ENCODE data around the gene ARL16. TPM values are rescaled to one million over a fixed set of nuclear protein-coding genes. Genes with fewer than 3 reads are reported as not detected.
A peak's percentile ranks its signal among the peaks of the same experiment; 100 is the strongest.

Gene ARL16
- total RNA-seq, 1 experiment from 2014 or later, result 52.7 TPM

DNA sequence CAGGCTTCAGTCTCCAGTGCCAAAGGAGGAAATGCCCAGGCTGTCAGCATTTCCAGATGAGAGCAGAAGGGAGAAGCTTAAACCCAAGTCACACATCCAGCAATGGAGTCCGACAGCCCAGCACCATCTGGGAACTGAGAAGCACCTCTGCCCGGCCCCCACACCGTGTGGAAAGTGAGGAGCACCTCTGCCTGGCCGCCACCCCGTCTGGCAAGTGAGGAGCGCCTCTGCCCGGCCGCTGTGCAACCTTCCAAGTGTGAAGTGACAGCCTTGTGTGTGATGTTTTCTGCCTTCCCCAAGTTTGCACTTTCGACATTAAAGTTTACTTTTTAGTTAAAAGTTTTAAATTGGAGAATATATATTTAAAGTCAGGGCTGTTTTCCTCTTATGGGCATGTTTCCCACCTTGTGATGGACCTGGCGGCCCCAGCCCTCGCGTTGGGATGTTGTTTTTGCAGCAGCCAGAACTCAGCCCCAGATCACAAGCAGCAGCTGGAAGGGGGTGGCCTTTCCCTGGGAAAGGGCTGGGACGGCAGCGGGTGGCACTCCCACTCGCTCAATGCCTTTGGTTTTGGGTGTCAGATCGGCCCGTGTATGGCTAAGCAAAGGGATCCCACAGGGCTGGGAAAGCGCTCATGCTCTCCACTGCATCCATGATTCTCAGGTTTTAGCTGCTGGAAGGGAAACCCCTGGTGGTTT is 9.9 kb downstream of the ARL16 start:
- in situ Hi-C loops (cut with HindIII; ENCODE audit: low pct_unique_long_range_greater_than_20kb, low sequenced_read_pairs) (no loop called here), intact Hi-C loops (cut with micrococcal nuclease; ENCODE audit: unreplicated experiment) (no loop called here)
- ChIA-PET POLR2A (no interaction called here), CTCF (no interaction called here)
- ATAC-seq (no peak), DNase-seq (ENCODE audit: low read depth, low spot score) (no peak)
- no peak for TF ChIP-seq REST (IDR thresholded peaks at IDR 0.05; ENCODE audit: insufficient read depth in 1 of 2, low read depth in 2 of 2, low read length in 1 of 2)
- 0 out of 2 replicates have a peak, but pooled peaks have one; percentile 39 for TF ChIP-seq POLR2AphosphoS5 (IDR thresholded peaks at IDR 0.05; ENCODE audit: low read depth, low read length)
- Histone ChIP-seq H3K27ac (ENCODE audit: low read length) (no peak overlapping the region), H3K36me3 (ENCODE audit: control insufficient read depth, insufficient read depth, low read length) (peaks cover 4% of the 10 kb centered on the region), H3K4me3 (ENCODE audit: low read depth in 2 of 2, low read length in 2 of 2) (no peak overlapping the region), H3K27me3 (ENCODE audit: control insufficient read depth, insufficient read depth, low read length) (no peaks in the 10 kb centered on the region), H3K4me1 (ENCODE audit: control insufficient read depth, insufficient read depth, low read length) (peaks cover 4% of the 10 kb centered on the region; the same call in 1 of the 2 replicates), H3K9me3 (ENCODE audit: control insufficient read depth, insufficient read depth, low read depth, low read length) (no peaks in the 10 kb centered on the region)
- BruUV-seq (replicated peaks), result no TSS peak

- in situ Hi-C loops (cut with HindIII; ENCODE audit: low pct_unique_long_range_greater_than_20kb, low sequenced_read_pairs), result no loop called here
- TF ChIP-seq CTCF (IDR thresholded peaks at IDR 0.05) (no peak), POLR2AphosphoS5 (IDR thresholded peaks at IDR 0.05; ENCODE audit: low read depth, low read length) (no peak), SIN3A (IDR thresholded peaks at IDR 0.05; ENCODE audit: borderline replicate concordance, insufficient read depth, low read depth, low read length) (no peak), REST (IDR thresholded peaks at IDR 0.05; ENCODE audit: insufficient read depth in 1 of 2, low read depth in 2 of 2, low read length in 1 of 2) (no peak), TCF7L2 (IDR thresholded peaks at IDR 0.05; ENCODE audit: low read depth, low read length) (no peak)
- H3K36me3 ChIP-seq (ENCODE audit: control insufficient read depth, insufficient read depth, low read length), result peaks cover 4% of the 10 kb centered on the region
Observed at GRCh38 chr17:81672954-81673353, 10.6 kb downstream of the ARL16 start.

More at GRCh38 chr17:81672954-81673353, 10.6 kb downstream of the ARL16 start:
- POLR2A ChIA-PET, result no interaction called here
- ATAC-seq, result no peak
- Histone ChIP-seq H3K4me3 (ENCODE audit: low read depth in 2 of 2, low read length in 2 of 2) (no peak overlapping the region), H3K9me3 (ENCODE audit: control insufficient read depth, insufficient read depth, low read depth, low read length) (no peaks in the 10 kb centered on the region), H3K27me3 (ENCODE audit: control insufficient read depth, insufficient read depth, low read length) (no peaks in the 10 kb centered on the region), H3K27ac (ENCODE audit: low read length) (no peak overlapping the region), H3K4me1 (ENCODE audit: control insufficient read depth, insufficient read depth, low read length) (peaks cover 11% of the 10 kb centered on the region)
- no peak for DNase-seq (ENCODE audit: low read depth, low spot score)
- CTCF ChIA-PET, result no interaction called here
- intact Hi-C loops (cut with micrococcal nuclease; ENCODE audit: unreplicated experiment), result no loop called here
- no TSS peak for BruUV-seq (replicated peaks)
